ENCODE measurements around the gene MINDY3.
"Not testable (repeated sequence)": the region's sequence is repeated elsewhere in the genome, so short reads cannot be mapped to it uniquely, and the experiment has no call there.

MINDY3 gene

GRCh38 chr10:15859906-15860691, at the start of gene MINDY3:
Gene MINDY3, minus strand, starts transcription at chr10:15860507. Its CDS starts 208 bp downstream, at chr10:15860299.
- DNase-seq (ENCODE audit: low read depth in 2 of 2), result peak; percentile 66 to 74

- DNase-seq (ENCODE audit: low read depth in 2 of 2), result no peak
These were observed 41.6 kb upstream of the MINDY3 start for GRCh38 chr10:15901889-15902288.

- DNase-seq (ENCODE audit: low read depth in 2 of 2), result no peak
These were observed 37.7 kb upstream of the MINDY3 start for GRCh38 chr10:15898046-15898445.

- DNase-seq (ENCODE audit: low read depth in 2 of 2), result no peak
These were observed 37.0 kb upstream of the MINDY3 start for GRCh38 chr10:15897287-15897686.

- DNase-seq (ENCODE audit: low read depth in 2 of 2), result no peak
These were observed 36.3 kb upstream of the MINDY3 start for GRCh38 chr10:15896654-15897053.

- no peak for DNase-seq (ENCODE audit: low read depth in 2 of 2)
These were observed 24.1 kb upstream of the MINDY3 start for GRCh38 chr10:15884447-15884846.

GRCh38 chr10:15881542-15881941, 21.2 kb upstream of the MINDY3 start:
- no peak for DNase-seq (ENCODE audit: low read depth in 2 of 2)

GRCh38 chr10:15879663-15880062, 19.4 kb upstream of the MINDY3 start:
- no peak for DNase-seq (ENCODE audit: low read depth in 2 of 2)

GRCh38 chr10:15879058-15879457, 18.8 kb upstream of the MINDY3 start:
- DNase-seq (ENCODE audit: low read depth in 2 of 2), result no peak

- DNase-seq (ENCODE audit: low read depth in 2 of 2), result no peak
These were observed 17.7 kb upstream of the MINDY3 start for GRCh38 chr10:15877836-15878576.

- DNase-seq (ENCODE audit: low read depth in 2 of 2), result not testable (repeated sequence)
These were observed 16.0 kb upstream of the MINDY3 start for GRCh38 chr10:15876274-15876673.

- DNase-seq (ENCODE audit: low read depth in 2 of 2), result not testable (repeated sequence)
These were observed 12.3 kb upstream of the MINDY3 start for GRCh38 chr10:15872645-15873044.

GRCh38 chr10:15871823-15872222, 11.5 kb upstream of the MINDY3 start:
- no peak for DNase-seq (ENCODE audit: low read depth in 2 of 2)

GRCh38 chr10:15869935-15870334, 9.6 kb upstream of the MINDY3 start:
- DNase-seq (ENCODE audit: low read depth in 2 of 2), result no peak

- DNase-seq (ENCODE audit: low read depth in 2 of 2), result no peak
These were observed 7.7 kb upstream of the MINDY3 start for GRCh38 chr10:15868006-15868405.

GRCh38 chr10:15865304-15865703, 5.0 kb upstream of the MINDY3 start:
- DNase-seq (ENCODE audit: low read depth in 2 of 2), result no peak

GRCh38 chr10:15864419-15864818, 4.1 kb upstream of the MINDY3 start:
- DNase-seq (ENCODE audit: low read depth in 2 of 2), result no peak

GRCh38 chr10:15863733-15864132, 3.4 kb upstream of the MINDY3 start:
- no peak for DNase-seq (ENCODE audit: low read depth in 2 of 2)

GRCh38 chr10:15863323-15863722, 3.0 kb upstream of the MINDY3 start:
- DNase-seq (ENCODE audit: low read depth in 2 of 2), result no peak

GRCh38 chr10:15860692-15861201, 440 bp upstream of the MINDY3 start:
- no peak for DNase-seq (ENCODE audit: low read depth in 2 of 2)

- DNase-seq (ENCODE audit: low read depth in 2 of 2), result no peak
These were observed 800 bp downstream of the MINDY3 start for GRCh38 chr10:15859509-15859905.

- DNase-seq (ENCODE audit: low read depth in 2 of 2), result no peak
These were observed 1.4 kb downstream of the MINDY3 start for GRCh38 chr10:15858861-15859281.

GRCh38 chr10:15857107-15857575, 3.2 kb downstream of the MINDY3 start:
- DNase-seq (ENCODE audit: low read depth in 2 of 2), result no peak
